Raji (cell line): ENCODE results near the gene APOA5.

Experiments used
- POLR2A ChIP-seq: IDR thresholded peaks from 2 replicates; pipeline ENCODE4 v1.6.1; 2011; ENCODE audit warnings: low read depth, low read length, control low read depth; ENCODE audit not compliant: insufficient read depth

Gene APOA5

GRCh38 chr11:116813170-116813569 is 21.5 kb upstream of the APOA5 start:
- TF ChIP-seq POLR2A = no peak

GRCh38 chr11:116812109-116812508 is 20.4 kb upstream of the APOA5 start:
- no peak for TF ChIP-seq POLR2A

DNA sequence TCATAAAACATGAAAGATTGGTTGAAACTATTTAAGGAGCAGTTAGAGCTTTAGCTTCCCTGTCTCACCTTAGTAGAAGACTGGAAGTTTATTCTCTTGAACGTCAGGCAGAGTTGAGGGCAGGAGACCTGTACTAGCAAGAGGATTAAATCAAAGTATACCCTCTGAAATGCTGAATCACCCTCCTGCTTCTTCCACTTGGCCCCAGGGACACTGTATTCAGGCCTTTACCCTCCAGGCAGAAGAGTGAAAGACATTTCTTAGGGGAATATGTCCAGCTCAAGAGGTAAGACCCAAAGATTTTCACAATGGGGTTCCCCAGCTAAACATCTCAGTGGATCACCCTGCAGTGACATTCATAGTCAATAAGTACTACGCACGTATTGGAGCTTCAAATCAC is 19.5 kb upstream of the APOA5 start:
- no peak for TF ChIP-seq POLR2A

GRCh38 chr11:116808262-116809175 is 16.8 kb upstream of the APOA5 start:
- no peak for TF ChIP-seq POLR2A

DNA sequence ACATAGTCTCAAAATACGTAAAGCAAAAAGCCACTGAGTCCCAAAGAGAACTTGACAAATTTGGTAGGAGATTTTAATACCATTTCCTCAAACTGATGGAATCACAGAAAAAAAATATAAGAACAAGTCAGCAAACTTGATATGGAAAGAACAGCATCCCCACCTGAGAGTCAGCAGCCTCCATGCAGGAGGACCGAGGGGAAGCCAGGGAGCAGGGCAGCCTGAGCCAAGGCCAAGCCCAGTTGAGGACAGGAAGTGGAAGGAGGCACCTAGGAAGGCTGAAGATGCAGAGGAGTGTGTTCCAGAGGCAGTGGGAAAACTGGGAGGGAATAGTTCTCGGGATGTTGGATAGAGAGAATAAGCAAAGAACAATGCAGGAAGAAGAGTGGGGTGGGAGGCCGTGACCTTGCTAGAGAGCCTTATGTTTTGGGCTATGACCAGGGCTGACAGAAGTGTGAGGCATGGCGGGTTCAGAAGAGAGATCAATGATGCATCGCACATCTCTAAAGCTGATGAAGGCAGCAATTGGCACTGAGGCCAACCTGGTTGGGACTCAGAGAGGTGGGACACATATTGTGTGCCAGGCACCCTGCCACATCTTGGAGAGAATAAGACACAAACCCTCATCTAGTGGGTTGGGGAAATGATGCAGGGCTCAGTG is 16.1 kb upstream of the APOA5 start:
- no peak for TF ChIP-seq POLR2A

GRCh38 chr11:116804001-116804400 is 12.3 kb upstream of the APOA5 start:
- no peak for TF ChIP-seq POLR2A

DNA sequence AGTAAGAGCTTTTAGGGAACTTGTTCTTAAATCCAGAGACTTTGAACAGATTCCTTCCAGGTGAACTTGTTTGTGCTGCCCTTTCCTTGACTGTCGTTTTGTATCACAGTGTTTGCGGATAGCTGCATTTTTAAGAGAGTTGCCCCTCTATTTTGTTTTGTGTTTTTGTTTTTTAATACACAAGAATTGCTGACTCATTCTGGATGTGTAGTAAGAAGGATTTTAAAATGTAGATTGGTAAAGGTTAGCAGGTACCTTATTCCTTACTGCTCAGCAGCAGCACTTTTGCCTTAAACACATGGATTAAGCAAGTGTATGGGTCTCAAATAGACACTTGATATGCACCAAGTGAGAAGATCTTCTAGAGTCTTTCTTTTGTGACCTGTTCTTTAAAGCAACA is 8.9 kb upstream of the APOA5 start:
- TF ChIP-seq POLR2A = no peak

GRCh38 chr11:116798368-116798767 is 6.7 kb upstream of the APOA5 start:
- no peak for TF ChIP-seq POLR2A

GRCh38 chr11:116797816-116798215 is 6.1 kb upstream of the APOA5 start:
- no peak for TF ChIP-seq POLR2A

- TF ChIP-seq POLR2A = no peak
These were observed 4.9 kb upstream of the APOA5 start for GRCh38 chr11:116796548-116796947.

DNA sequence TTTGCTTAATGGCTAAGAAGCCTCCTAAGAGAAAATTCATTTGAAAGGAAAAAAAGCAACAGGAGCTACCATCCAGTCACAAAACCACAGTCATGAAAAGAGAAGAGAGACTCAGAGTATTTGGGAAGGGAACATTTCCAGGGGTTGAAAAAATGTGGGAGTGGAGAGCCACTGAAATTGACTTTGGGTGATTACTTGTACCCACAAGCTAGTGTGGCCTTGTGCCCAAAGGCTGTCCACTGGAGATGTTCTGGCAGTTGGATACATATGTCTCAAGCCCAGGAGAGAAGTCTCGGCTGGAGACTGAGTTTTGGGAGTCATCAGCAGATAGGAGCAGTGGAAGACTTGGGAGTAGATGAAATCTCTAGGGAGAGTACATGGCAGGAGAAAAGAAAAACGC is 3.2 kb upstream of the APOA5 start:
- TF ChIP-seq POLR2A = no peak

GRCh38 chr11:116793772-116794097 is 2.1 kb upstream of the APOA5 start:
- no peak for TF ChIP-seq POLR2A

DNA sequence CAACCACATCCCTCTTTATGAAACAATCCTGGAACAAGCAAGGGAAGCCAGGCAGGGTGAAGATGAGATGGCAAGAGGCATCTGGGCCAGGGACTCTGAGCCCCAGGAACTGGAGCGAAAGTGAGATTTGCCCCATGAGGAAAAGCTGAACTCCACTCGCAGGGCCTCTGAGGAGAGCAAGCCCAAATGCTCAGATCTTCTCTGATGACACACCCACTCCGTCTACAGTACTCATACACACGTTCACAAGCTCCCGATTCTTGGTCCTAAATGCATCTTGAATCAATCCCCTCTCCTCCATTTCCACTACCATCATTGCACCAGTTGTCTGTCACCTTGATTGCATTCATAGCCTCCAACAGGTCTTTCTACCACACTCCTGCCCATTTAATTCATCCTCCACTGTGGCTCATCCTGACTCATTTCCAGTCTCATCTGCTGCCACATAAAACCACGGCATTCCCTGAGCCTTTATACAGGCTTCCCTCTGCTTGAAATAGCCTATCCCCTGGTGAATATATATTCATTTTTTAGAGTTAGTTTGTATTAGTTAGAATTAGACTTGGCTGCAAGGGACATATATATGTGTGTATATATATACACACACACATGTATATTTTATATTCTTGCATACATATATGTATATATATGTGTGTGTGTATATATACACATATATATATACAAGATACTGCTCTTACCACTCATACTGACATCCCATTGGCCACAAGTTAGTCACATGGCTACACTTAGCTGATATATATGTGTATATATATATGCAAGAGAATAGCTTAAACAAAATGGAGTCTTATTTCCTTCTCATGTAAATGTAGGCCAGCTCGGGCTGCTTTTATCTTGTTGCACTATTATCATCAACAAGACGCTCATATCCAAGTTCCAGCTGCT is 1.4 kb upstream of the APOA5 start:
- no peak for TF ChIP-seq POLR2A

GRCh38 chr11:116792144-116792868 is 627 bp upstream of the APOA5 start:
- TF ChIP-seq POLR2A = no peak
